HT-29 (cell line): ENCODE results near the gene GRK4. TPM values are rescaled to one million over a fixed set of nuclear protein-coding genes. Genes with fewer than 3 reads are reported as not detected.
"Not testable (repeated sequence)": the region's sequence is repeated elsewhere in the genome, so short reads cannot be mapped to it uniquely, and the experiment has no call there.

Source experiments
- DNase-seq: peaks from one replicate; pipeline ENCODE4 v3.0.0-alpha.2; 2015; ENCODE audit warnings: low spot score
- total RNA-seq: library from RNA; depleted of rRNA; stranded (reverse); fragments of >200 nt; shearing (Covaris generic); gene quantifications from 2 replicates; pipeline ENCODE4 v1.2.3, GENCODE V29; 2014

GRK4 gene
- total RNA-seq, 1 experiment from 2014 or later, result 2.3 TPM

DNA sequence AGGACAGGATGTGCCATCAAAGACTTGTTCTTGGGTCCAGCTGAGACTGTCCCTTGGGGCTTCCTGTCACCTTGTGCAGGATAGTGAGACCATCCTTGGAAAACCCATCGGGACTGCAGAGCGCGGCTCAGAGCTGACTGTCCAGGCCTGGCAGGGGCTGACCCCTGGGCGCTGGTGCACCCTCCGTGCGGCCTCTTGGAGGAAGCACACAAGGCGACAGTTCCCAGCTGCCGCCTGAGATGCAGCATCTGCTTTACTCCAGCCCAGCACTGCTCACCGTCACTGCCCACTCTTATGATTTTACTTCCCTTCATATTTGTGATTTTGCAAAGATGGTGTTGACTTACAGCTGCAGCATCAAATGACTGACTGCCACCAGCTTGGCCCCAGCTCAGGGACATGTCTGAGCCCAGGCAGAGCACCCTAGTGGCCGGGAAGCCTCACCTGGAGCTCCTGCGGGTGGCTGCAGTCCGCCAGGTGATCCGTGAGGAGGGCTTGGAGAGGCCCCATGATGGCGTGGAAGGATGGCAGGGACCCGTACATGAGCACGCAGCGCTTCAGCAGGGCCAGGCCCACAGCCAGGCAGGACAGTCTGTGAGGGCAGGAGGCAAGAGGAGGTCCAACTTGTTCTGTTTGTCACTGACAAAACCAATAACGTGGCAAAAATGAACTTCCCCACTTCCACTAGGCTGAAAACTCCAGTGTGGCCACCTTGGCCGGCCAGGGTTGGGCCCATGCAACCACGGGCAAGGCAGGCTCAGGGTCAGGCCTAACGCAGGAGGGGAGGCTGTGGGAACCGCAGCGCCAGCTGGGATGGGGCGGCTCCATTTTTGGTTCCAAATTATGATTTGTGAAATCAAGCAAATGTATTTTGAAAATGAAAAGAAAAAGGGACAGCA is 22.0 kb upstream of the GRK4 start:
- DNase-seq, result no peak

DNA sequence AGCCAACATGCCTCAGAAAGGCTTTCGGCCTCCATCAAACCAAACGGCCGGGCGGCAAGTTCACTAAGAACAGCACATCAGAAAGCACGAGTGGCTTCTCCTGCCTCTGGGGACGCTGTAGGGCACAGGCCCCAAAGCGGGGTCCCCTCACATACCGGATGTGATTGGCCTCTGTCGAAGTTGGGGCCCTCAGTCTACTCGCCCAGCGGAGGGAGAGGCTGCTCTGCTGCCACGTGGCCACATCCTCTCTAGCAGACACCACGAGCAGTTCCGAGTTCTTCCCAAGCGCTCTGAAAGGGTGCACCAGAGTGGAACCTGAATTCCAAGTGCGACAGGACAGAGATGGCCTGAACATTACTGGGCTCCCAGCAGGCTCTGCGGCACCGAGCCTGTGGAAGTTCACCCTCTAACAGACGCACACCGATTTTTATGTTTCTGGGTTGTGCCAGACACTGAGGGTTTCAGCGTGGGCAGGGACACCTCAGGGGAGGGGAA is 21.3 kb upstream of the GRK4 start:
- no peak for DNase-seq

DNA sequence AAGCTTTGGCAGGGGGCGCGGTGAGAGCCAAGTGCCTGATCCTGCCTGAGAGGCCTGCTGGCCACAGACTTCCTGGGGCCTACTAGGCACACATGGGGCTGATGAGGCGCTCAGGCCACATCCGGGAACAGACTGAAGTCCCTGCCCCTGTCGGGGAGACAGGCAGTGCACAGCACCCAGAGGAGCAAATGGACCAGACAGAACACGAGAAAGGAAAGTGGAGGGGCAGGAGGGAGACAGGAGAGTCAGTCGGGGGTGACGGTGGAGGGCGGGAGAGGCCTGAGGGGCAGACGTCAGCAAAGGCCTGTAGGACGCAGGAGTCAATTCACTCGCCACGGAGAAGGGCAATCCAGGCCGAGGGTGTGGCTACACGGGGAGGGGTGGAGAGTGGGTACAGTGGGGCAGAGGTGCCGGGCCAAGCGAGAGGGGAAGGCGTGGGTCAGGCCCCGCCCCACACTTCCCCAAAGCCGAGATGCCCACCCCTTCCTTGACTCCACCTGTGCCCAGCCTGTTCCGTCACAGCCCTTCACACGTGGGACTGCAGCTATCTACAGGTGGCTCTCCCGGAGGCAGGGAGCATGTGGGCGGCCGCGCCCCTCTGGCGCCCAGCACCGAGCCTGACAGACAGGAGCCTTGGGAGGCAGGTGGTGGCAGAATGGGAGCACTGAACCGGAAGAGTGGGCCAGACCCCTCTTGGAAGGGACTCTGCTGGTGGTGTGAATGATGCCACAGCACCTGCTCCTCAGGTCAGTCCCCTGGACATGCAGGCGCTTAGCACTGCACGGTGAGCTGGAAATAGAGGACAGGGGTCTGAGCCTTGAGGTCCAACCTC is 20.6 kb upstream of the GRK4 start:
- peak; percentile 22 for DNase-seq

DNA sequence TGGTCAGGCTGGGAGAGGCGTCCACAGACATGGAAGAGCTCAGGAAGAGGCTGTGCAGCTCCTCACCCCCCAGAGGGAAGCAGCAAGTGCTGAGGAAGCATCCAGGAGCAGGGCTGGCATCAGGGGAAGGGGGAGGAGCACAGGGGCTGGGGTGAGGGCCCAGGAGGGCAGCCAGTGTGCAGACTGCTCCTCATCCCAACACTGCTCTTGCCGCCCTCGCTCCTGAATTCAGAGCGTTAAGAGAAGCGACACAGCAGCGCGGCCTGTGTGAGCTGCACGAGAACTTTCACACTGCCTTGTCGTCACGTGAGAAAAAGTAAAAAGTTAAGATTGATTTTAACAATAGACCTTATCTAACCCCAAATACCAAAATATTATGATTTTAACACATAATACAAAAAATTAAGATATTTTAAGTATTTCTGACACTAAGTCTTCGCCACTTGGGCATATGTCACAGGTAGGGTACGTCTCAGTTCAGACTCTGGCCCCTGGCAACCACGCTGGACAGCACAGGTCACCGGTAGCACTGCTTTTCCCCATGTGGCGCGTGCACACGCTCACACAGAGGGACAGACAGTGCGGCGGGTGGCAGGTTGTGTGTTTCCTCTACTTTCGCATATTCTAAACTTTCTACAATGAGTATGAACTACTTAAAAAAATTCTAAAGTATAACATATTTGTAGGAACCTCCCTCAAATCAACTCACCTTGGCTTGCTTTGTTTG is 19.8 kb upstream of the GRK4 start:
- DNase-seq, result no peak

DNA sequence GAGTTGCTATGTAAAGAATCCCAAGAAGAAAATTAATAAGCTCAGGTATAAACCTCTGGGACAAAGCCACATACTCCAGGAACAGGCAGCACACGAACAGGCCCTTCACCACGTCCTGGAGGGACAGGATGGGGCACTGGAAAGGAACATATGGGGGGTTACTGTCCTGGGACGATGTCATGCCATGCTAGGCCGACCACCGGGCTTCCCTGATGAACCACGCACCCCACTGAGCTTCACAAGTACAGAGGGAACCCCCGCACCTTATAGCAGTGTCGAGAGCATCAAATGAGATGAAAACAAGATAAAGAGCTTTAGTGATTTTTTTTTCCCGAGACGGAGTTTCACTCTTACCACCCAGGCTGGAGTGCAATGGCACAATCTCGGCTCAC is 19.3 kb upstream of the GRK4 start:
- no peak for DNase-seq

DNA sequence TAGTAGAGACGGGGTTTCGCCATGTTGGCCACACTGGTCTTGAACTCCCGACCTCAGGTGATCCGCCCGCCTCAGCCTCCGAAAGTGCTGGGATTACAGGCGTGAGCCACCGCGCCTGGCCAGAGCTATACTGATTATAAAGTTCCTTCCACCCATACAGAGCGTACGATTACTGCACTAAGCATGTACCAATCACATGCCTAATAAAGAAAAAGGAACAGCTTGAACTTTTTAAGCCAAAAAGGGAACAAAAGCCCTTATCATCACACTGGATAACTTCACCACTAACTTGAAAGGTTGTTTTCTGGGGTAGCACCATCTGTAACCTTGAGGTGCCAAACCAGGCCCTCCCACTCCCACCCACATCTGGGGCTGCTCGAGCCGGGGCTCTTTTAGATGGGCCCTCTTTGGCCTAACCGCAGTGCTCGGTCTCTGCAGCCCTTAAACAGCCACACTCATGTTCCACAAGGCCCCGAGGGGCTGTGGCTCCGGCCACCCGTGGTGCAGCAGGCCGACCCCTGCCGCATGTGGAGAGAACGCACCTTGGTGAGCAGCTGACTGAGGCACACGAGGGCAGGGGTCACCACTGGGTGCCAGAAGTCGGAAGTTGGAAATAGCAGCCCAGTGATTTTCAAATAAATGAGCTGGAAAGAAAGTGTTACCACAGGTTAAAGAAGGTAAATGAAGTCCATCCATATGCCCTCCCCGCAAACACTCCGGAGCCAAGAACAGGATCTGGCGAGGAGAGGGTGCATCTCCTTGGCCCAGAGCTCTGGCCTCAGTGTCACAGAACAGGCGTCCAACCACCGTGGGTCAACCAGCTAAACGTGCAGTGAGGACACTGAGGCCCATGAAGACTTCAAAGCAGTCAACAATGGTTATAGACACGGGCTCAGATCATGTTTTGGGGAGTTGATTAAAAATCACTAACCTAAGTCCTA is 18.5 kb upstream of the GRK4 start:
- DNase-seq, result no peak

DNA sequence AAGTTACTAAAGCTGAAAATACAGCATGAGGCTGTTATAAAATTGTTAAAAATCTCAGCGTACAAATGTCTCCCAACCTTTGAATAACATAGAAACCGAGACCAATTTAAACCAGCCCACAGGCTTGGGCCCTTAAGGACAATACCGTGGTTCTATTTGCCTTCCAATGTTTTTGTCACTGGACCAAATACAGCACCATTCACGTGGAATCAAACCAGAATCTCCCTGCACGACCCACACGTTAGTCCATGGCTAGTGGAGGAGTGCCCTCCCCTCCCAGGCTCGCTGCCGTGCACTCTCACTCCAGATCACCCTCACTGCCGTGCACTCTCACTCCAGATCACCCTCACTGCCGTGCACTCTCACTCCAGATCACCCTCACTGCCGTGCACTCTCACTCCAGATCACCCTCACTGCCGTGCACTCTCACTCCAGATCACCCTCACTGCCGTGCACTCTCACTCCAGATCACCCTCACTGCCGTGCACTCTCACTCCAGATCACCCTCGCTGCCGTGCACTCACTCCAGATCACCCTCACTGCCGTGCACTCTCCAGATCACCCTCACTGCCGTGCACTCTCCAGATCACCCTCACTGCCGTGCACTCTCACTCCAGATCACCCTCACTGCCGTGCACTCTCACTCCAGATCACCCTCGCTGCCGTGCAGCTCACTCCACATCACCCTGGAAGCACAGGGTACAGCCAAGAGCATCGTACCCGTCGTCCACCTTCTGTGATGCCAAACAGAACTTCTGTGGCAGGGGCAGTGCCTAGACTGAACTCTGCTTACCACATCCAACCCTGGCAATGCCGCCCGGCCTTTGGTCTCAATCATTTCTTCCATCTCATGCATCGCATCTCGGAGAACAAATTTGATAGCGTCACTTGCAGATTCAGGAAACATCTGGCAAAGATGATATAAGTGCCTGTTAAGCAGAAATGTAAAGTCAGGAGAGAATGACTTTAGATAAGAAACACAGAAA is 17.5 kb upstream of the GRK4 start:
- not testable (repeated sequence) for DNase-seq

DNA sequence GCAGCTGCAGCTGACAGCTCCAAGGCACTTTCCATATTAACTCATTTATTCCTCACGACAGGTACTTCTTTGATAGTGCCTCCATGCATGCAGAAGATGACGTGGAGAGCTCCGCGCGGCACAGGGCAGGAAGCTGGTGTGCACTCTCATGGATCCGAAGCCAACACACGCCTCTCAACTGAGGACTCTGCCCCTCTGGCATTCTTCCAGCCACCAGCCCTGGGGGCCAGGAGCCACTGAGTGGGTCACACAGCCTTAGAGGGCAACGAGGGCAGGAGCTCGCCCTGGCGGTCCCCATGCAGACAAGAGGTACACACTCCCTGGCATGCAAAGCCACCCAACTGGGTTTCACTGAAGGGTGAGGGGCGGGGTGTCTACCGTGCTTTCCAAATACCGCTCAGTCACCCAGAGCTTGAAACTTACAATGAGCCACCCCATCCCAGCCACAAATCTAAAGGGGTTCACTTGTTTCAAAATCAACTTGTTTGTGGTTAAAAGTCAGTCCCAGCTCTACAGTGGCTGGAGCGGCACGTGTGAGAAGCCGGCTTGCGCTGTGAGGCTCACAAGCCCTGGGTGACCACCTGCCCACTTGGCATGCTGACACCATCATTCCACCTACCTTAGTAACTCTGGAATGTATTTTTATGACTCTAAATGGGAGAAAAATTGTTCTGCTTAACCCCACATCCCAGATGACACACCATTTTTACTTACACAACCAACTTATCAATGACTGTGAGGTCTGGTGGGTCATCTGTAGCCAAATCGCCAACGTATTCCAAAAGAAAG is 16.4 kb upstream of the GRK4 start:
- DNase-seq, result no peak

DNA sequence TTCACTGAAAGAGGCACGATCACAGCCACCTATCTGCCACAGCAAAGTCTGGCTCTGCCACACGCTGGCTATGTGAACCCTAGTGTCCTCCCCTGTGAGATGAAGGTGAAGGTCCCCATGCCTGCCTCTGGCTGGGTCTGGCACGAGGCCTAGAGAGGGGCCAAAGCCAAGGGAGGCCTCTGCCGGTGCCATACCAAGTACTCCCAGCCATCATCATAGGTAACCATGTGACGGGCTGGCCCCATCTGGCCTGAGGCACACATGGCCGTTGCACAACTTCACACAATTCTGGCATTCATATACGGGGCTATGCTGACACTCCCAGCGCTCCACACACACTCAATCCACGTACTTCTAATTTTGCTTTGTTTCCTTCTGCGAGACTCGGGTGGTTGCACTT is 15.4 kb upstream of the GRK4 start:
- DNase-seq, result no peak

DNA sequence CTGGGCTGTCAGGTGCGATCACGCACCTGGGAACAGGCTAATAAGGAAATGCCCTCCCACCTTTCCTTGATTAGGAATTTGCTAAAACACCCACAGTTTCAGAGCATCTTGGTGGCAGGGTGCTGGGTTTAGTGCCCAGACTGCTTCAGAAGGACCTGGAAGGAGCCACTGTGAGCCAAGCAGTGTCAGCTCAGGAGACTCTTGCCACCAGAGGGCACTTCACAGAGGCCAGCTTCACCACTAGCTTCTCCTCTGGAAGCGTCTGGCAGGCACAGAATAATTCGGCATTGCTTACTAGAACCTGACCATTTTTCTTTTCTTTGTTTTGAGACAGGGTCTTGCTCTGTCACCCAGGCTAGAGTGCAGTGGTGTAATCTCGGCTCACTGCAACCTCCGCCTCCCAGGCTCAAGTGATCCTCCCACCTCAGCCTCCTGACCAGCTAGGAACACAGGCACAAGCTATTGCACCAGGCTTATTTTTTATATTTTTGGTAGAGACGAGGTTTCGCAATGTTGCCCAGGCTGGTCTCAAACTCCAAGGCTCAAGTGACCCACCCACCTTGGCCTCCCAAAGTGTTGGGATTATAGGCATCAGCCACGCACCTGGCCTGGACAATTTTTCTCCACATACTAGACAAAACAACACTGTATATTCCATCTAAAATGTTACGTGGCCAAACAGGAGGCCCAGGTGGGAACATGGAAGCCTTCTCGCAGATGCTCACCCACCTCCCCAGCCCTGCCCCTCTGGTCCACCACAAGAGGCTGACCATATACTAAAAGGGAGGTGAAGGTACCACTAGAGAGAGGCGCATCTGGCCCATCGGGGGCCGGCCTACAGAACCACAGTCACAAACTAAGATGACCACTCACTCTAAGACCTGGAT is 14.2 kb upstream of the GRK4 start:
- DNase-seq, result peak; percentile 59

DNA sequence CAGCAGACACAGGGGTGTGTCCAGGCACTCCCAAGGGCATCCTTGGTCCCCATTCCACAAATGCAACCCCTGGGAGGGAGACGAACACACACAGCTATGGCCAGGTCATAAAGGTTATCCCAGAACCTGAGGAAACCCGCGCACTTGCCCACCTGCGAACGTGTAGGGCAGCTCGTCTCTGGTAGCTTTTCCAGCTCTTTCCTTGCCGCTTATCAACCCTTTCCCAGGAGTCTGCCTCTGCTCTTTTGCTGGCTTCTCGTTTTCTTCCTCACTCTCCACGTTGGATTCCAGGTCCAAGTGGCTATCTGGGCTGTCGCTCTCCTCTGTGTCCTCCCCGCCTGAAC is 13.6 kb upstream of the GRK4 start:
- DNase-seq, result no peak

DNA sequence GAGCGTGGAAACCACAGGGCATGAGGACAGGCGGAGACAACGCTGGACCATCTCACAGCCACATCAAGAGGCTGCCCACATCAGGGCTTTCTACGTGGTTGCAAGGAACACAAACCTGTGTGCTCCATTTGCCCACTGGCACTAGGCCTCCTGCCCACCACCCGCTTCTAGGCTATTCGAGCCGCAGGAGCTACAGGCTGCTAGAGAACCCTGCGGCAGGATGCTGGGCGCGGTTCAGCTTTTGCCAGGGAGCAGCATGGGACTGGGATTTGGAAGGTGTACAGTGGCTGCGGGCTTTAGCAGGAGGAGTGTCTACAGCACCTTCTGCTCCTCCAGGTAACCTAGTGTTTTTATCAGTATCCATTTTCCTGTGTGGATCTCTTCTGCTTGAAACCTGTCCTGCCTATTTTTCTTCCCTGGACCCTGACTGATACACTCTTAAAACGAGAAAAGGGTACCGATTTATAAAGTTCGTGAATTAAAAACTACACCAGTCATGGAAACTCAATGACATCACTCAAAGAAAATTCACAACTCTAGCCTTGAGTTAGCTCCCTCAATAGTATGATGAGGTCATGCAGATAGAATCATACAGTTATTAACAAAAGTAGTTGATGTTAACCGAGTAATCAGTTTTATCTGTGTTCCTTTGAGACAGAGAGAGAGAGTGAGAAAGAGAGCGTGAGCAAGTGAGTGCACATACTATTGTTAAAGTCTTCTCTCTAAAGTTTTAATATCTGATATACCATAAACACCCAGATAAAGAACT is 13.0 kb upstream of the GRK4 start:
- DNase-seq, result no peak

DNA sequence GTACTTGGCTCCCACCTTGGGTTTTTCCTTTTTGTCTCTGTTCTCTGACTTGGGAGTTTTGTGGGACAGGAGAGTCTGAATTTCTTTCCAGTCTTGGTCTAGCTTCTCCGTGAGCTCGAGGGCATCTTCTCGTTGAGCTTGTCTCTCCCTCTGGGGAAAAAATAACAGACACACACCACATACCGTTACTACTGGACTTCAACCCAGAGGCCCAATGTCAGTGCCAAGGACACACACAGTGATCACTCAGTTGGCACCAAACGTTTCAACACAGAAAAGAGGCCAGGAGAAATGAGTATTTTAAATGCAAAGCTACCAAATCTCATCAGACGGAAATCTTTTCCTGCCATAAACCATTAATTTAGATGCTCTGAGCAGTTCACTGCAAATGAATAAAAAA is 9.9 kb upstream of the GRK4 start:
- DNase-seq, result no peak

DNA sequence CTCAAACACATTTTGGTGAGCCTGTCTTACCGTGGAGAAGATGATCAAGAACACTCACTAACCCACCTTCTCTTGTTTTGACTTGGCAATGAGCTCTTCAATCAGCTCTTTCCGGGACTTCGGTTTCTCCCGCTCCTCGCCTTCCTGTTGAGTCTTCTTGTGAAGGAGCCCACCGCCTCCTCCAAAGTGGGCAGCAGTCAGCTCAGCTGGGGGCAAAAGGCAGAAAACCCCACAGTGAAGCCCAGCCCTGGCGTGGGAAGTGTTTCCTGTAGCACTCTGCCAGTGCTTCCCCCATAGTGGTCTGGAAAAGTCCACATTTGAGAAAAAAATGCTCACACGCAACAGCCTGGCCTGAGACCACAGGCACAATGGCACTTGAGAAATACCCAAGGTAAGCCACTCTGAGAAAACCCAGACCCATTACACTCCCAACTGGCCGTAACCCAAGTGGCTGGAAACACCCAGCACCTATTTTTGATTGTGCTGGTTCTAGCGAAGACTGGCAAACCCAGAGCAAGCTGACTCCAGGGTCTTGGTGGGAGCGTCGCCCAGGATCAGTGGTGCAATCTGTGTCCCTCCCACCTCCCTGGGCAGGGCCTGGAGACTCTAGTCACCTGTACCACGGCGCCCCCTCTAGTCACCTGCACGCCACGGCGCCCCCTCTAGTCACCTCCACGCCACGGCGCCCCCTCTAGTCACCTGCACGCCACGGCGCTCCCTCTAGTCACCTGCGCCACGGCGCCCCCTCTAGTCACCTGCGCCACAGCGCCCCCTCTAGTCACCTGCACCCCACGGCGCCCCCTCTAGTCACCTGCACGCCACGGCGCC is 8.8 kb upstream of the GRK4 start:
- DNase-seq, result peak; percentile 41

DNA sequence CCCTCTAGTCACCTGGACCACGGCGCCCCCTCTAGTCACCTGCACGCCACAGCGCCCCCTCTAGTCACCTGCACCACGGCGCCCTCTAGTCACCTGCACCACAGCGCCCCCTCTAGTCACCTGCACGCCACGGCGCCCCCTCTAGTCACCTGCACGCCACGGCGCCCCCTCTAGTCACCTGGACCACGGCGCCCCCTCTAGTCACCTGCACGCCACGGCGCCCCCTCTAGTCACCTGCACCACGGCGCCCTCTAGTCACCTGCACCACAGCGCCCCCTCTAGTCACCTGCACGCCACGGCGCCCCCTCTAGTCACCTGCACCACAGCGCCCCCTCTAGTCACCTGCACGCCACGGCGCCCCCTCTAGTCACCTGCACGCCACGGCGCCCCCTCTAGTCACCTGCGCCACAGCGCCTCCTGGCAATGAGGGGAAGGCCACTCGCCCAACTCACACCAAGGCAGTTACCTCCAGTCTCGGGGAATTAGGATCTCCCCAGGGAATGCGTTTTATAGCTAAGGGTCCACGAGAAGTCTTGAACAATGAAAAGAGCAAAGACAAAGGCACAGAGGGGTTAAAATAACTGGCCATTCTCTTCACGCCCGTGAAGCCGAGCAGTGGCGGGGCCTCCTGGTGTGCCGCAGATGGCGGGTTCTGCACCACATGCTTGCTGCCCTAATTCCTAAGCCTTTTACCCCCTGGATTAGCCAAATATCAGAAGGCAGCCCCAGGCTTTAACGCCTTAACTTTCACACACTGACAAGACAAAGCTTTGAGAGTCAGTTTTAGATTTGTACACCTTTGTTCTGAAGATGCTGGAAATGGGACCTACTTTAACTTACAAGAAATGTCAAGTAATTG is 8.0 kb upstream of the GRK4 start:
- not testable (repeated sequence) for DNase-seq
